ENCODE data around the gene WNK4.

Gene WNK4

GRCh38 chr17:42775534-42776098 is 4.8 kb upstream of the WNK4 start:
- Histone ChIP-seq H3K4me1 (ENCODE audit: control insufficient read depth, low read depth, low read length) (peaks cover 6% of the 10 kb centered on the region), H3K27ac (ENCODE audit: low read length) (no peak overlapping the region), H3K9ac (ENCODE audit: low read length) (no peak overlapping the region), H3K36me3 (ENCODE audit: control insufficient read depth, low read depth, low read length) (peaks cover 20% of the 10 kb centered on the region), H3K9me3 (ENCODE audit: control insufficient read depth, low read depth, low read length) (no peaks in the 10 kb centered on the region), H3K27me3 (ENCODE audit: control insufficient read depth, insufficient read depth, low read length) (peaks cover 2% of the 10 kb centered on the region), H3K4me3 (ENCODE audit: low read length) (no peak overlapping the region)

- Histone ChIP-seq H3K9me3 (ENCODE audit: control insufficient read depth, low read depth, low read length) (no peaks in the 10 kb centered on the region), H3K27me3 (ENCODE audit: control insufficient read depth, insufficient read depth, low read length) (peaks cover 31% of the 10 kb centered on the region), H3K4me1 (ENCODE audit: control insufficient read depth, low read depth, low read length) (peaks cover 6% of the 10 kb centered on the region), H3K36me3 (ENCODE audit: control insufficient read depth, low read depth, low read length) (peaks cover 20% of the 10 kb centered on the region), H3K27ac (ENCODE audit: low read length) (no peak overlapping the region), H3K9ac (ENCODE audit: low read length) (no peak overlapping the region), H3K4me3 (ENCODE audit: low read length) (no peak overlapping the region)
Observed at GRCh38 chr17:42778570-42778969, 1.8 kb upstream of the WNK4 start.

GRCh38 chr17:42779304-42779935 is 990 bp upstream of the WNK4 start:
- Histone ChIP-seq H3K9me3 (ENCODE audit: control insufficient read depth, low read depth, low read length) (no peaks in the 10 kb centered on the region), H3K27ac (ENCODE audit: low read length) (no peak overlapping the region), H3K4me1 (ENCODE audit: control insufficient read depth, low read depth, low read length) (peaks cover 6% of the 10 kb centered on the region), H3K9ac (ENCODE audit: low read length) (no peak overlapping the region), H3K4me3 (ENCODE audit: low read length) (peak overlapping the region; percentile 66), H3K27me3 (ENCODE audit: control insufficient read depth, insufficient read depth, low read length) (peaks cover 31% of the 10 kb centered on the region), H3K36me3 (ENCODE audit: control insufficient read depth, low read depth, low read length) (peaks cover 20% of the 10 kb centered on the region)

- H3K9ac ChIP-seq (ENCODE audit: low read length), result no peak overlapping the region
- peak overlapping the region; percentile 66 for H3K4me3 ChIP-seq (ENCODE audit: low read length)
- no peaks in the 10 kb centered on the region for H3K9me3 ChIP-seq (ENCODE audit: control insufficient read depth, low read depth, low read length)
Observed at GRCh38 chr17:42780851-42781638, 635 bp downstream of the WNK4 start.

GRCh38 chr17:42781639-42782165 is 1.3 kb downstream of the WNK4 start:
- H3K27ac ChIP-seq (ENCODE audit: low read length), result no peak overlapping the region
- H3K4me3 ChIP-seq (ENCODE audit: low read length), result no peak overlapping the region
- H3K9me3 ChIP-seq (ENCODE audit: control insufficient read depth, low read depth, low read length), result no peaks in the 10 kb centered on the region
- no peak overlapping the region for H3K9ac ChIP-seq (ENCODE audit: low read length)
- peaks cover 6% of the 10 kb centered on the region for H3K4me1 ChIP-seq (ENCODE audit: control insufficient read depth, low read depth, low read length)
- H3K36me3 ChIP-seq (ENCODE audit: control insufficient read depth, low read depth, low read length), result peaks cover 10% of the 10 kb centered on the region
- H3K27me3 ChIP-seq (ENCODE audit: control insufficient read depth, insufficient read depth, low read length), result peaks cover 39% of the 10 kb centered on the region

More at GRCh38 chr17:42780851-42781638, 635 bp downstream of the WNK4 start:
- peaks cover 10% of the 10 kb centered on the region for H3K36me3 ChIP-seq (ENCODE audit: control insufficient read depth, low read depth, low read length)
- H3K27me3 ChIP-seq (ENCODE audit: control insufficient read depth, insufficient read depth, low read length), result peaks cover 37% of the 10 kb centered on the region
- no peak overlapping the region for H3K27ac ChIP-seq (ENCODE audit: low read length)
- H3K4me1 ChIP-seq (ENCODE audit: control insufficient read depth, low read depth, low read length), result peaks cover 6% of the 10 kb centered on the region

- Histone ChIP-seq H3K9ac (ENCODE audit: low read length) (no peak overlapping the region), H3K27me3 (ENCODE audit: control insufficient read depth, insufficient read depth, low read length) (peaks cover 39% of the 10 kb centered on the region), H3K4me3 (ENCODE audit: low read length) (no peak overlapping the region), H3K4me1 (ENCODE audit: control insufficient read depth, low read depth, low read length) (peaks cover 6% of the 10 kb centered on the region), H3K9me3 (ENCODE audit: control insufficient read depth, low read depth, low read length) (no peaks in the 10 kb centered on the region), H3K36me3 (ENCODE audit: control insufficient read depth, low read depth, low read length) (peaks cover 10% of the 10 kb centered on the region), H3K27ac (ENCODE audit: low read length) (no peak overlapping the region)
Observed at GRCh38 chr17:42782166-42783061, 2.0 kb downstream of the WNK4 start.

GRCh38 chr17:42783062-42783790 is 2.8 kb downstream of the WNK4 start:
- no peak overlapping the region for H3K4me3 ChIP-seq (ENCODE audit: low read length)
- no peak overlapping the region for H3K27ac ChIP-seq (ENCODE audit: low read length)

GRCh38 chr17:42783791-42784138 is 3.4 kb downstream of the WNK4 start:
- Histone ChIP-seq H3K9me3 (ENCODE audit: control insufficient read depth, low read depth, low read length) (no peaks in the 10 kb centered on the region), H3K4me1 (ENCODE audit: control insufficient read depth, low read depth, low read length) (peaks cover 6% of the 10 kb centered on the region), H3K27me3 (ENCODE audit: control insufficient read depth, insufficient read depth, low read length) (peaks cover 39% of the 10 kb centered on the region), H3K36me3 (ENCODE audit: control insufficient read depth, low read depth, low read length) (peaks cover 8% of the 10 kb centered on the region), H3K9ac (ENCODE audit: low read length) (no peak overlapping the region), H3K4me3 (ENCODE audit: low read length) (no peak overlapping the region), H3K27ac (ENCODE audit: low read length) (no peak overlapping the region)

More at GRCh38 chr17:42783062-42783790, 2.8 kb downstream of the WNK4 start:
- no peaks in the 10 kb centered on the region for H3K9me3 ChIP-seq (ENCODE audit: control insufficient read depth, low read depth, low read length)
- peaks cover 10% of the 10 kb centered on the region for H3K36me3 ChIP-seq (ENCODE audit: control insufficient read depth, low read depth, low read length)
- H3K4me1 ChIP-seq (ENCODE audit: control insufficient read depth, low read depth, low read length), result peaks cover 6% of the 10 kb centered on the region
- no peak overlapping the region for H3K9ac ChIP-seq (ENCODE audit: low read length)
- peaks cover 39% of the 10 kb centered on the region for H3K27me3 ChIP-seq (ENCODE audit: control insufficient read depth, insufficient read depth, low read length)

GRCh38 chr17:42784409-42784808 is 4.0 kb downstream of the WNK4 start:
- Histone ChIP-seq H3K4me1 (ENCODE audit: control insufficient read depth, low read depth, low read length) (peaks cover 6% of the 10 kb centered on the region), H3K27me3 (ENCODE audit: control insufficient read depth, insufficient read depth, low read length) (peaks cover 39% of the 10 kb centered on the region), H3K9ac (ENCODE audit: low read length) (no peak overlapping the region), H3K36me3 (ENCODE audit: control insufficient read depth, low read depth, low read length) (peaks cover 2% of the 10 kb centered on the region), H3K9me3 (ENCODE audit: control insufficient read depth, low read depth, low read length) (no peaks in the 10 kb centered on the region), H3K4me3 (ENCODE audit: low read length) (no peak overlapping the region), H3K27ac (ENCODE audit: low read length) (no peak overlapping the region)

- H3K4me1 ChIP-seq (ENCODE audit: control insufficient read depth, low read depth, low read length), result peaks cover under 1% of the 10 kb centered on the region
- no peaks in the 10 kb centered on the region for H3K9me3 ChIP-seq (ENCODE audit: control insufficient read depth, low read depth, low read length)
- H3K27me3 ChIP-seq (ENCODE audit: control insufficient read depth, insufficient read depth, low read length), result peaks cover 39% of the 10 kb centered on the region
- no peaks in the 10 kb centered on the region for H3K36me3 ChIP-seq (ENCODE audit: control insufficient read depth, low read depth, low read length)
- H3K4me3 ChIP-seq (ENCODE audit: low read length), result no peak overlapping the region
- H3K9ac ChIP-seq (ENCODE audit: low read length), result no peak overlapping the region
- H3K27ac ChIP-seq (ENCODE audit: low read length), result no peak overlapping the region
Observed at GRCh38 chr17:42784811-42785592, 4.6 kb downstream of the WNK4 start.

Data from iPS-18a (cell line).